SH-SY5Y (cell line): ENCODE measurements around the gene DPY19L3.

Experiments
- GATA2 ChIP-seq: IDR thresholded peaks from 2 replicates; pipeline ENCODE4 v1.6.1; 2011; ENCODE audit warnings: mild to moderate bottlenecking, low read depth, low read length
- GATA3 ChIP-seq: IDR thresholded peaks from 2 replicates; pipeline ENCODE4 v1.6.1; 2011; ENCODE audit warnings: low read depth, mild to moderate bottlenecking, low read length, moderate library complexity

Gene DPY19L3

DNA sequence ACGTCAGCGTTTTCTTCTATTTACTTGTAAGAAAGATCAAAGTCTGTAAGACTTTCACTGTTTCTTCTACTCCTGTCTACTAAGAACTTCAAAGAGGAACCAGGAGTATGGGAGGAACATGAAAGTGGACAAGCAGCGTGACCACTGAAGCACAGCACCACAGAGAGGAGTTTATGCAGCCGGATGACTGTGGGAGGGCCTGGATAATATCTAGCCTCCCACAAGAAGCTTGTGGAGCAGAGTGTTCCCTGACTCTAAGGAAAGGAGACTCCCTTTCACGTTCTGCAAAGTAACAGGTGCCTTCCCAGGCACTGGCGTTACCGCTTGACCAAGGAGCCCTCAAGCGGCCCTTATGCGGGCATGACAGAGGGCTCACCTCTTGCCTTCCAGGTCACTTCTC is 91.8 kb downstream of the DPY19L3 start:
- no peak for TF ChIP-seq GATA3
- no peak for TF ChIP-seq GATA2

DNA sequence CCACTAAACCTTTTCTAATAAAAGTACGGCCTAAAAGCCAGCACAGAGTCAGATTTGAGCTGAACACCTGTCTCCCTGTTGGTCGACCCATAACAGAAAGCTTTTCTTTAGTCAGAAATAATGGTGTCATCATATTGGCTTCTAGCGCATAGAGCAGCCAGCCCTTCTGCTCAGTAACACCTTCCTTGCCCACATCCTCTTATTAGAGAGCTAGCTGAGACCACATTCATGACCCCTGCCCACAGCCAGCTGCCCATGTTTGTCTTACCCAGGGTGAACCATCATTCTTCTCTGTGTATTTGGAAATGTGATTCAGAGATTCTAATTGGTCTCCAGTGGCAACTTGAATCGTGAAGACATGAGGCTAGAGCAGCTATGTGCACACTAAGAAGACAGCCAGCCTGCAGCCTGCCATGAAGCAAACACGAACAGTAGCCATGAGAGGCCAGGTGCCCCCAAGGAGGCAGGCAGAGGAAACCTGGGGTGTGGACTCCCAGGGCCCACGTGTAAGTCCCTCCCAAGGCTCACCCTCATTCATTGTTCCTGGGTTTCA is 93.2 kb downstream of the DPY19L3 start:
- no peak for TF ChIP-seq GATA3
- TF ChIP-seq GATA2: no peak

DNA sequence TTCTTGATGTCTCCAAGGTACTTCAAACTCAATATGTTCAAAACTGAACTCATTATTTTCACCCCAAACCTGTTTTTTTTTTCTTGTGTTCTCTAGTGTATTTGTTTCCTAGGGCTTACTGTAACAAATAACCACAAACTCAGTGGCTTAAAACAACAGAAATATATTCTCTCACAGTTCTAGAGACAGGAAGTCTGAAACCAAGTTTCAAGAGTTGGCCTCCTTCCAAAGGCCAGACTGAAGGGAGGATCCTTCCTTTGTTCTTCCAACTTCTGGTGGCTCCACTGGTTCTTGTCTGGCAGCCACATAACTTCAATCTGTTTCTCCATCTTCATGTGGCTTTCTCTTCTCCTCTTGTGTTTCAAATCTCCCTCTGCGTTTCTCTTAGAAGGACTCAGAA is 113.5 kb downstream of the DPY19L3 start:
- TF ChIP-seq GATA2: no peak
- no peak for TF ChIP-seq GATA3

DNA sequence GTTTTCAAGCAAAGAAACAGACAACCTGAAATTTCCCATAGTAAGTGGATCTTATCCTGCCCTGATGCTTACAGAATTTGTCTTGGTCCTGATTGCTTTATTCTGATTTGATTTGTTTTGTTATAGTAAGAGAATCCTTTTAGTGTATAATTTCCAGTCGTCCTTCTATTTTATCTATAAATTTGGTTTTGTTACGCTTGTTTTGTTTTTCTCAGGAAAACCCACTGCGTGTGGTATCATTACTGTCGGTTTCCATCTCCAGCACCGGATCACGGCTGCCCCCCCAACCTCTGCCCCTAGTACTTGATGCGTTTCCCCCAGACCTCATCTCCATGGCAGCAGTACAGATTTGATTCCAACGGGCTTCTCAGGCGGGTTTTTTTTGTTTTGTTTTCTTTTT is 117.4 kb downstream of the DPY19L3 start:
- no peak for TF ChIP-seq GATA3
- TF ChIP-seq GATA2: no peak

GRCh38 chr19:32526895-32527294 is 121.3 kb downstream of the DPY19L3 start:
- TF ChIP-seq GATA3 (no peak), GATA2 (no peak)

- no peak for TF ChIP-seq GATA3
- no peak for TF ChIP-seq GATA2
These were observed 125.2 kb downstream of the DPY19L3 start for GRCh38 chr19:32530773-32531172.

GRCh38 chr19:32532233-32532632 is 126.7 kb downstream of the DPY19L3 start:
- no peak for TF ChIP-seq GATA2
- TF ChIP-seq GATA3: no peak
